Neuronal stem cell (in vitro differentiated cells): ENCODE results near the gene MEF2C.

Experiments used
- DNase-seq: peaks from one replicate; pipeline ENCODE4 v3.0.0-alpha.2; 2013; ENCODE audit warnings: low spot score
- H2AFZ ChIP-seq: one replicate; pipeline ENCODE4 v1.6.1; 2013; ENCODE audit warnings: mild to moderate bottlenecking, low read length, inconsistent platforms
- H2AK5ac ChIP-seq: 2 replicates; pipeline ENCODE4 v1.6.1; 2013; ENCODE audit warnings: low read depth, mild to moderate bottlenecking, inconsistent platforms, low read length, moderate library complexity, mixed read lengths
- H2BK120ac ChIP-seq: 2 replicates; pipeline ENCODE4 v1.6.1; 2013; ENCODE audit warnings: low read depth, mild to moderate bottlenecking, inconsistent platforms, low read length, moderate library complexity, mixed read lengths
- H2BK12ac ChIP-seq: one replicate; pipeline ENCODE4 v1.6.1; 2013; ENCODE audit warnings: low read length, inconsistent platforms
- H2BK15ac ChIP-seq: 2 replicates; pipeline ENCODE4 v1.6.1; 2013; ENCODE audit warnings: mild to moderate bottlenecking, low read length, inconsistent platforms, mixed read lengths
- H2BK5ac ChIP-seq: one replicate; pipeline ENCODE4 v1.6.1; 2013; ENCODE audit warnings: inconsistent platforms, mild to moderate bottlenecking, low read length, moderate library complexity
- H3K14ac ChIP-seq: one replicate; pipeline ENCODE4 v1.6.1; 2013; ENCODE audit warnings: low read length, inconsistent platforms
- H3K18ac ChIP-seq: 2 replicates; pipeline ENCODE4 v1.6.1; 2013; ENCODE audit warnings: low read length, inconsistent platforms
- H3K23ac ChIP-seq: 2 replicates; pipeline ENCODE4 v1.6.1; 2013; ENCODE audit warnings: low read depth, mild to moderate bottlenecking, mixed read lengths, low read length, inconsistent platforms; ENCODE audit not compliant: poor library complexity
- H3K27ac ChIP-seq: replicated peaks from 3 replicates; pipeline ENCODE4 v1.5.1; 2013; ENCODE audit warnings: low read length, inconsistent platforms
- H3K27me3 ChIP-seq, 3 experiments: 2 replicates each; pipeline ENCODE4 v1.6.1; 2013; ENCODE audit warnings: low read length in 3 of 3, mild to moderate bottlenecking in 2 of 3, inconsistent platforms in 1 of 3, low read depth in 1 of 3, mixed read lengths in 1 of 3, moderate library complexity in 1 of 3; ENCODE audit not compliant: control insufficient read depth in 3 of 3, insufficient read depth in 3 of 3
- H3K36me3 ChIP-seq, 2 donors: replicated peaks in 1 of 2; 2 replicates each; pipeline ENCODE4 v1.6.1; 2013; ENCODE audit warnings: low read length in 2 of 2; ENCODE audit not compliant: control insufficient read depth in 2 of 2, insufficient read depth in 2 of 2
- H3K4ac ChIP-seq: 2 replicates; pipeline ENCODE4 v1.6.1; 2013; ENCODE audit warnings: inconsistent platforms, mild to moderate bottlenecking, low read length, moderate library complexity
- H3K4me1 ChIP-seq, 2 donors: 1 replicate in 1 of 2; 2 replicates in 1 of 2; pipeline ENCODE4 v1.6.1; 2013; ENCODE audit warnings: low read length in 2 of 2, low read depth in 1 of 2; ENCODE audit not compliant: control insufficient read depth in 2 of 2, insufficient read depth in 1 of 2
- H3K4me2 ChIP-seq: one replicate; pipeline ENCODE4 v1.6.1; 2013; ENCODE audit warnings: mild to moderate bottlenecking, low read length, inconsistent platforms; ENCODE audit not compliant: insufficient read depth, poor library complexity, severe bottlenecking
- H3K4me3 ChIP-seq, 2 donors: 2 replicates each; pipeline ENCODE4 v1.5.1; 2013; ENCODE audit warnings: low read length in 2 of 2, mild to moderate bottlenecking in 2 of 2, inconsistent platforms in 1 of 2, moderate library complexity in 1 of 2
- H3K79me1 ChIP-seq: one replicate; pipeline ENCODE4 v1.6.1; 2013; ENCODE audit warnings: low read depth, mild to moderate bottlenecking, inconsistent platforms, low read length, moderate library complexity
- H3K9ac ChIP-seq: one replicate; pipeline ENCODE4 v1.6.1; 2013; ENCODE audit warnings: mild to moderate bottlenecking, low read depth, low read length, inconsistent platforms; ENCODE audit not compliant: poor library complexity
- H3K9me3 ChIP-seq, 2 donors: replicated peaks in 1 of 2; 2 replicates each; pipeline versions ENCODE3 to v1.6.1; 2013; ENCODE audit warnings: low read length in 2 of 2, mild to moderate bottlenecking in 2 of 2, inconsistent platforms in 1 of 2, low read depth in 1 of 2, mixed read lengths in 1 of 2, moderate library complexity in 1 of 2; ENCODE audit not compliant: control insufficient read depth in 2 of 2, insufficient read depth in 1 of 2
- H4K8ac ChIP-seq: one replicate; pipeline ENCODE4 v1.6.1; 2013; ENCODE audit warnings: low read depth, mild to moderate bottlenecking, inconsistent platforms, low read length, moderate library complexity
- H4K91ac ChIP-seq: one replicate; pipeline ENCODE4 v1.6.1; 2013; ENCODE audit warnings: low read length, low read depth, mild to moderate bottlenecking, inconsistent platforms; ENCODE audit not compliant: poor library complexity
- WGBS, 2 donors: extraction: QIAGEN DNeasy Blood & Tissue Kit; methylation state at CpG; one replicate each; pipeline ENCODE4 v1.1.7; 2013; ENCODE audit warnings: missing lambda C conversion rate in 2 of 2, mixed read lengths in 1 of 2; ENCODE audit not compliant: insufficient read length in 2 of 2, insufficient replicate concordance in 1 of 2; ENCODE audit errors: extremely low coverage in 2 of 2; 5-methylcytosine and 5-hydroxymethylcytosine counted together

Gene MEF2C

DNA sequence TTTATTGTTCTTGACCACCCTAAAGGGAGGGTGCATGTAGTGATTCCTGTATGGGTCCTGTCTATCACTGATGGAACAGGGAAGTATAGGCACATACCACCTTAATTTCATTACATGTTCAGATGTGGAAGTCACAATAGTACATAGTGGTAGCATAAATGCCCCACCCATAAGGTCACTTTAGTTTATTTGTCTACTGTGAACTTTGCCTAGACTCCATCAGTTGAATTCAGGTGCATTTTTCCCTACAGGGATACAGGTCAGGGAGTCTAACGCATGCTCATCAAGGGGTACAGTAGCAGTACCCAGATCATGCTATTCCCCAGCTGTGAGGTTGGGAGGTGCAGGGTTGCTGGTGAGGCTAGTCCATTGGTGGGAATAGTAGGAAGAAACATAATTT is 175.0 kb downstream of the MEF2C start:
- Histone ChIP-seq H3K23ac (no peak overlapping the region), H2AFZ (no peak overlapping the region), H3K18ac (no peak overlapping the region), H3K4me2 (no peak overlapping the region), H2BK5ac (no peak overlapping the region), H3K4me3 (no peak overlapping the region), H3K4me1 (peaks cover 0 to 7% of the 10 kb centered on the region in 2 donors), H2AK5ac (no peak overlapping the region), H4K8ac (no peak overlapping the region), H3K27me3 (peaks cover 0 to 3% (median 0%) of the 10 kb centered on the region in 3 experiments), H3K9me3 (no peaks in the 10 kb centered on the region), H3K14ac (no peak overlapping the region), H3K36me3 (no peaks in the 10 kb centered on the region), H3K79me1 (no peaks in the 10 kb centered on the region), H2BK15ac (no peak overlapping the region), H2BK120ac (no peak overlapping the region), H3K27ac (no peak overlapping the region), H4K91ac (no peak overlapping the region), H3K4ac (no peak overlapping the region), H2BK12ac (no peak overlapping the region), H3K9ac (no peak overlapping the region)
- no CpG with 5 or more reads among the region's 1 CpG for WGBS, 2 donors
- no peak for DNase-seq

DNA sequence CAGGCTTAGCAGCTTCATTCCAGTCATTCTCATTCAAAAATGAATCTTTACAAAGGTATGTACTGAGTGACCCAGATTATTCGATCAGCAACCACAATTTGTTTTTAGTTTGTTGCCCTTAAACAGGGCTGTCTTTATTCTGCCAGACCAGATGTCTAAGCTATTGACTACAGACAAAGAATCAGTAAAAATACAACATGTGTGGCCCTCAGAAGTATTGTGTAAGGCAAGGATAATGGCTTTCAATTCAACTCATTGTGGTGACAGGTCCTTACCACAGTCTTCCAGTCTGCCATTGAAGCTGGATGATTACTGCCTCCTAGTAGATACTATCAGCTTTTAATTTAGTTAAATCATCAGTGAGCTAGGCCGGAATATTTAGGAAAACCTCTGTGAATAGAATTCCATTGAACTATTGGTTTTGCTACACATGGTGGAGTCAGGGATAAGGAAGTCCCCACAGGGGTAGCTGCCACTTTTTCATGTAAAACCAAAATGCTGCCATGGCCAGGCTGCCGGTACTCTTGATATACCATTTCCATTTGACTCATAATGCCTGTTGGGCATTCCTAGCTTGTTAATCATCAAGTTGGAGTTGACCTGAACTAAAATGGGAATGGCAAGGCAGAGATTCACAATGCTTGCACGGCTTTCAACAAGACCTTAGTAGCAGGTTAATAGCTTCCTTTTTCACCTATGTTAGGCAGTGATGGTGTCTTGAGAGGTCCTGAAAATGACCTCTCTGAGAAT is 175.6 kb downstream of the MEF2C start:
- no CpG with 5 or more reads among the region's 4 CpGs for WGBS, 2 donors
- no peak for DNase-seq

GRCh38 chr5:88702332-88702731 is 180.7 kb downstream of the MEF2C start:
- Histone ChIP-seq H3K14ac (no peak overlapping the region), H3K9ac (no peak overlapping the region), H3K18ac (no peak overlapping the region), H3K27me3 (peaks cover 0 to 47% (median 0%) of the 10 kb centered on the region in 3 experiments), H2BK12ac (no peak overlapping the region), H3K27ac (no peak overlapping the region), H4K8ac (no peak overlapping the region), H3K4ac (no peak overlapping the region), H3K23ac (no peak overlapping the region), H3K4me3 (no peak overlapping the region), H3K36me3 (no peaks in the 10 kb centered on the region), H3K4me2 (no peak overlapping the region), H2BK120ac (no peak overlapping the region), H2BK5ac (no peak overlapping the region), H3K79me1 (no peaks in the 10 kb centered on the region), H2AFZ (no peak overlapping the region), H3K4me1 (peaks cover 0 to 3% of the 10 kb centered on the region in 2 donors), H2AK5ac (no peak overlapping the region), H3K9me3 (no peaks in the 10 kb centered on the region), H2BK15ac (no peak overlapping the region), H4K91ac (no peak overlapping the region)
- WGBS, 2 donors: no CpG with 5 or more reads among the region's 4 CpGs
- no peak for DNase-seq

More for the DNA sequence above, 175.6 kb downstream of the MEF2C start:
- no peak overlapping the region for H2BK5ac ChIP-seq
- no peak overlapping the region for H4K8ac ChIP-seq
- H3K9me3 ChIP-seq: no peaks in the 10 kb centered on the region
- H2AFZ ChIP-seq: no peak overlapping the region
- no peak overlapping the region for H3K4me3 ChIP-seq
- no peak overlapping the region for H2BK15ac ChIP-seq
- H3K4ac ChIP-seq: no peak overlapping the region
- H3K4me2 ChIP-seq: no peak overlapping the region
- H2BK12ac ChIP-seq: no peak overlapping the region
- no peak overlapping the region for H2BK120ac ChIP-seq
- no peak overlapping the region for H2AK5ac ChIP-seq
- H3K4me1 ChIP-seq: peaks cover under 1 to 7% of the 10 kb centered on the region in 2 donors
- no peak overlapping the region for H4K91ac ChIP-seq
- H3K36me3 ChIP-seq: no peaks in the 10 kb centered on the region
- peaks cover 0 to 3% (median 0%) of the 10 kb centered on the region in 3 experiments for H3K27me3 ChIP-seq
- H3K79me1 ChIP-seq: no peaks in the 10 kb centered on the region
- H3K18ac ChIP-seq: no peak overlapping the region
- H3K27ac ChIP-seq: no peak overlapping the region
- no peak overlapping the region for H3K14ac ChIP-seq
- no peak overlapping the region for H3K23ac ChIP-seq
- H3K9ac ChIP-seq: no peak overlapping the region

- Histone ChIP-seq H3K23ac (no peak overlapping the region), H3K14ac (no peak overlapping the region), H4K8ac (no peak overlapping the region), H3K4me2 (no peak overlapping the region), H3K79me1 (no peaks in the 10 kb centered on the region), H3K27ac (no peak overlapping the region), H3K27me3 (peaks cover 3 to 69% (median 8%) of the 10 kb centered on the region in 3 experiments), H3K18ac (no peak overlapping the region), H2BK12ac (no peak overlapping the region), H3K4me3 (no peak overlapping the region), H2BK5ac (no peak overlapping the region), H2BK120ac (no peak overlapping the region), H2AFZ (no peak overlapping the region), H2BK15ac (no peak overlapping the region), H4K91ac (no peak overlapping the region), H3K36me3 (no peaks in the 10 kb centered on the region), H3K9ac (no peak overlapping the region), H2AK5ac (no peak overlapping the region), H3K4ac (no peak overlapping the region), H3K4me1 (peaks cover 0 to 5% of the 10 kb centered on the region in 2 donors), H3K9me3 (peaks cover 2 to 3% of the 10 kb centered on the region in 2 donors)
- no peak for DNase-seq
Observed at GRCh38 chr5:88700121-88700520, 182.9 kb downstream of the MEF2C start.
